ENCODE data around the gene ITGAD.

Gene ITGAD

DNA sequence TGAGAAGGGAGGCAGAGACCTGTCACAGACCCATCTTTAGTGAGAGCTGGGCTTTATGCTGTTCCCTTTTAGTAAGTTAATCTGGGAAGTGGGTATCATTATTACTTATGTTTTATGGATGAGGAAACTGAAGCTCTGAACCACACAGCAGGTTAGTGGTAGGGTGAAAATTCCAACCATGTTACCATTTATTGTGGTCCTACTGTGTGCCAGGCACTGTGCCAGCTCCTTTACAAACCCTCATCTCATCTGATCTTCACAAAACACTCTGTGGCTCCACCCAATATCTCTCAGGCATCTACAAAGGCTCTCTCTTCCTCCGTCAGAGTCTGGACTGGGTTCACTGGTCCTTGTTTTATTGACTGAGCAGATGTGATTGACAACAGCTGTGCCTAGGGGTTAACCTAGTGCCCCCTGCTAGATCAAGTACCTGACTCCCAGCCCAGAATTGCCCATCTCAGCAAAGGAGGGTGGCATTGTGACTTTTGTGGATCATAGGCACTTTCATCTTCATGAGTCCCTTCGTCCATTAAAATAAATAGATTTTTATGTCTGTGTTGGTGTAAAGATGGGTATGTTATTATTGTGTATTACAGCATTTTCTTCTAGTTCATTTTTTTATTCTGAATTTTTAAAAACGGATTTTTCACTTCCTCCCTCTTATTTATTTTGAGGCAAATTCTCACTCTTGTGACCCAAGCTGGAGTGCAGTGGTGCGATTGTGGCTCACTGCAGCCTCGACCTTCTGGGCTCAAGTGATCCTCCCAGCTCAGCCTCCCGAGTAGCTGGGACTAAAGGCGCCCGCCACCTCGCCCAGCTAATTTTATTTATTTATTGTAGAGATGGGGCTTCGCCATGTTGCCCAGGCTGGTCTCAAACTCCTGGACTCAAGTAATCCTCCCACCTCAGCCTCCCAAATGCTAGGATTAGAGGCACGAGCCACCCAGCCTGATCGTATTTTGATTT lies 81.9 kb downstream of the ITGAD start:
- DNase-seq (ENCODE audit: low read depth in 2 of 2): no peak

- DNase-seq (ENCODE audit: low read depth in 2 of 2): no peak
Measured at GRCh38 chr16:31475946-31476302, 82.8 kb downstream of the ITGAD start.
